AG09309 (cell line): ENCODE results near the gene BRMS1.

Source experiments
- DNase-seq: peaks from one replicate; pipeline ENCODE4 v3.0.0-alpha.2; 2010; ENCODE audit warnings: low read depth
- H3K4me3 ChIP-seq: 2 replicates; pipeline ENCODE4 v1.5.1; 2011; ENCODE audit warnings: mild to moderate bottlenecking, low read depth, low read length, moderate library complexity; ENCODE audit not compliant: control insufficient read depth
- CTCF ChIP-seq: IDR thresholded peaks from 2 replicates; pipeline ENCODE4 v1.5.1; 2011; ENCODE audit warnings: mild to moderate bottlenecking, low read depth, low read length, inconsistent platforms; ENCODE audit not compliant: insufficient read depth, control insufficient read depth; ENCODE audit errors: missing control alignments

The BRMS1 gene

GRCh38 chr11:66345316-66345649 lies 379 bp upstream of the BRMS1 start:
- DNase-seq = no peak
- no peak for TF ChIP-seq CTCF
- H3K4me3 ChIP-seq = peak overlapping the region; percentile 86

GRCh38 chr11:66343176-66343575 lies 1.7 kb downstream of the BRMS1 start:
- TF ChIP-seq CTCF = no peak
- no peak overlapping the region for H3K4me3 ChIP-seq
- DNase-seq = no peak

GRCh38 chr11:66341502-66342126 lies 3.3 kb downstream of the BRMS1 start:
- no peak for DNase-seq
- TF ChIP-seq CTCF = no peak
- H3K4me3 ChIP-seq = no peak overlapping the region

GRCh38 chr11:66340596-66341501 lies 4.1 kb downstream of the BRMS1 start:
- H3K4me3 ChIP-seq = no peak overlapping the region
- no peak for TF ChIP-seq CTCF
- DNase-seq = no peak

- no peak overlapping the region for H3K4me3 ChIP-seq
- TF ChIP-seq CTCF = no peak
- DNase-seq = no peak
Measured at GRCh38 chr11:66339686-66340483, 5.0 kb downstream of the BRMS1 start.

GRCh38 chr11:66339162-66339675 lies 5.7 kb downstream of the BRMS1 start:
- TF ChIP-seq CTCF = no peak
- no peak for DNase-seq
- no peak overlapping the region for H3K4me3 ChIP-seq
